Large intestine (tissue), 3 donors: Measurements from ENCODE around the gene HDAC4. TPM values are rescaled to one million over a fixed set of nuclear protein-coding genes. Genes with fewer than 3 reads are reported as not detected.

ENCODE experiments used
- DNase-seq, 2 donors: peaks; one replicate each; pipeline versions ENCODE4 v3.0.0 to v3.0.0-alpha.2; 2013
- H3K27ac ChIP-seq: one replicate; pipeline ENCODE4 v1.5.1; 2013; ENCODE audit warnings: low read length
- H3K27me3 ChIP-seq: 2 replicates; pipeline ENCODE4 v1.6.1; 2013; ENCODE audit warnings: low read length; ENCODE audit not compliant: control insufficient read depth, insufficient read depth
- H3K36me3 ChIP-seq: 2 replicates; pipeline ENCODE4 v1.6.1; 2013; ENCODE audit warnings: low read length; ENCODE audit not compliant: control insufficient read depth, insufficient read depth
- H3K4me1 ChIP-seq: one replicate; pipeline ENCODE4 v1.6.1; 2013; ENCODE audit warnings: low read length; ENCODE audit not compliant: control insufficient read depth, insufficient read depth
- H3K4me3 ChIP-seq: one replicate; pipeline ENCODE4 v1.5.1; 2013; ENCODE audit warnings: low read length
- H3K9me3 ChIP-seq: one replicate; pipeline ENCODE4 v1.6.1; 2013; ENCODE audit warnings: mild to moderate bottlenecking, low read depth, low read length, moderate library complexity; ENCODE audit not compliant: control insufficient read depth
- WGBS: methylation state at CpG from one replicate; pipeline ENCODE4 v1.1.5; 2013; ENCODE audit warnings: low lambda C conversion rate; ENCODE audit not compliant: insufficient coverage; 5-methylcytosine and 5-hydroxymethylcytosine counted together
- polyA plus RNA-seq: library from polyadenylated mRNA; unstranded; fragments of 120-200 nt; gene quantifications from one replicate; pipeline ENCODE4 v1.2.1, GENCODE V29; 2013

The HDAC4 gene
- polyA plus RNA-seq, 1 donor: 10.7 TPM

GRCh38 chr2:239275847-239276831 lies 124.7 kb downstream of the HDAC4 start:
- H3K4me1 ChIP-seq: peaks cover 13% of the 10 kb centered on the region
- H3K9me3 ChIP-seq: no peaks in the 10 kb centered on the region
- no peaks in the 10 kb centered on the region for H3K36me3 ChIP-seq
- no peak for DNase-seq
- peak overlapping the region; percentile 38 for H3K27ac ChIP-seq
- H3K27me3 ChIP-seq: no peaks in the 10 kb centered on the region
- no peak overlapping the region for H3K4me3 ChIP-seq
- 82% methylated on average over 3 of the region's 31 CpGs for WGBS

- WGBS: no CpG with 5 or more reads among the region's 34 CpGs
- Histone ChIP-seq H3K4me3 (no peak overlapping the region), H3K27ac (peak overlapping the region; percentile 38), H3K9me3 (no peaks in the 10 kb centered on the region), H3K27me3 (no peaks in the 10 kb centered on the region), H3K36me3 (no peaks in the 10 kb centered on the region), H3K4me1 (peaks cover 13% of the 10 kb centered on the region)
- DNase-seq: no peak
These were observed 125.7 kb downstream of the HDAC4 start for GRCh38 chr2:239275044-239275685.

GRCh38 chr2:239274391-239275043 lies 126.3 kb downstream of the HDAC4 start:
- Histone ChIP-seq H3K4me1 (peaks cover 14% of the 10 kb centered on the region), H3K9me3 (no peaks in the 10 kb centered on the region), H3K4me3 (no peak overlapping the region), H3K36me3 (no peaks in the 10 kb centered on the region), H3K27me3 (no peaks in the 10 kb centered on the region), H3K27ac (no peak overlapping the region)
- no CpG with 5 or more reads among the region's 16 CpGs for WGBS
- DNase-seq: no peak

GRCh38 chr2:239273280-239274234 lies 127.3 kb downstream of the HDAC4 start:
- Histone ChIP-seq H3K4me1 (peaks cover 16% of the 10 kb centered on the region), H3K4me3 (no peak overlapping the region), H3K9me3 (no peaks in the 10 kb centered on the region), H3K36me3 (no peaks in the 10 kb centered on the region), H3K27me3 (no peaks in the 10 kb centered on the region), H3K27ac (no peak overlapping the region)
- no peak for DNase-seq
- 93% methylated on average over 2 of the region's 23 CpGs for WGBS

- no peaks in the 10 kb centered on the region for H3K36me3 ChIP-seq
- H3K4me3 ChIP-seq: no peak overlapping the region
- no peaks in the 10 kb centered on the region for H3K9me3 ChIP-seq
- no peak for DNase-seq
- no peak overlapping the region for H3K27ac ChIP-seq
- no peaks in the 10 kb centered on the region for H3K27me3 ChIP-seq
- WGBS: no CpG with 5 or more reads among the region's 9 CpGs
- peaks cover 23% of the 10 kb centered on the region for H3K4me1 ChIP-seq
These were observed 128.2 kb downstream of the HDAC4 start for GRCh38 chr2:239272626-239273025.

GRCh38 chr2:239271882-239272281 lies 128.9 kb downstream of the HDAC4 start:
- Histone ChIP-seq H3K27ac (no peak overlapping the region), H3K4me1 (peaks cover 30% of the 10 kb centered on the region)
- WGBS: 100% methylated on average over 3 of the region's 5 CpGs

GRCh38 chr2:239271471-239271870 lies 129.3 kb downstream of the HDAC4 start:
- H3K27ac ChIP-seq: no peak overlapping the region
- no peaks in the 10 kb centered on the region for H3K27me3 ChIP-seq
- no peaks in the 10 kb centered on the region for H3K9me3 ChIP-seq
- WGBS: no CpG with 5 or more reads among the region's 11 CpGs
- no peaks in the 10 kb centered on the region for H3K36me3 ChIP-seq
- DNase-seq: no peak
- peaks cover 34% of the 10 kb centered on the region for H3K4me1 ChIP-seq
- no peak overlapping the region for H3K4me3 ChIP-seq

More at GRCh38 chr2:239271882-239272281, 128.9 kb downstream of the HDAC4 start:
- Histone ChIP-seq H3K27me3 (no peaks in the 10 kb centered on the region), H3K4me3 (no peak overlapping the region), H3K36me3 (no peaks in the 10 kb centered on the region), H3K9me3 (no peaks in the 10 kb centered on the region)
- DNase-seq: no peak

GRCh38 chr2:239269916-239270315 lies 130.9 kb downstream of the HDAC4 start:
- 93% methylated on average over 4 of the region's 10 CpGs for WGBS
- Histone ChIP-seq H3K27me3 (no peaks in the 10 kb centered on the region), H3K36me3 (no peaks in the 10 kb centered on the region), H3K9me3 (no peaks in the 10 kb centered on the region), H3K27ac (no peak overlapping the region), H3K4me3 (no peak overlapping the region), H3K4me1 (peaks cover 40% of the 10 kb centered on the region)
- DNase-seq: no peak

- H3K27ac ChIP-seq: no peak overlapping the region
- peak in 1 of 2 donors; percentile 46 for DNase-seq
- no peak overlapping the region for H3K4me3 ChIP-seq
- peaks cover 40% of the 10 kb centered on the region for H3K4me1 ChIP-seq
- WGBS: no CpG with 5 or more reads among the region's 10 CpGs
- H3K9me3 ChIP-seq: no peaks in the 10 kb centered on the region
- H3K36me3 ChIP-seq: no peaks in the 10 kb centered on the region
- H3K27me3 ChIP-seq: no peaks in the 10 kb centered on the region
These were observed 131.5 kb downstream of the HDAC4 start for GRCh38 chr2:239269173-239269885.
